SW 1271 (cell line): Measurements from ENCODE around the gene AIG1.

Experiments
- DNase-seq, 2 experiments: peaks; one replicate each; lab custom pipeline; 2025; lab: John Stamatoyannopoulos, UW

AIG1 gene

DNA sequence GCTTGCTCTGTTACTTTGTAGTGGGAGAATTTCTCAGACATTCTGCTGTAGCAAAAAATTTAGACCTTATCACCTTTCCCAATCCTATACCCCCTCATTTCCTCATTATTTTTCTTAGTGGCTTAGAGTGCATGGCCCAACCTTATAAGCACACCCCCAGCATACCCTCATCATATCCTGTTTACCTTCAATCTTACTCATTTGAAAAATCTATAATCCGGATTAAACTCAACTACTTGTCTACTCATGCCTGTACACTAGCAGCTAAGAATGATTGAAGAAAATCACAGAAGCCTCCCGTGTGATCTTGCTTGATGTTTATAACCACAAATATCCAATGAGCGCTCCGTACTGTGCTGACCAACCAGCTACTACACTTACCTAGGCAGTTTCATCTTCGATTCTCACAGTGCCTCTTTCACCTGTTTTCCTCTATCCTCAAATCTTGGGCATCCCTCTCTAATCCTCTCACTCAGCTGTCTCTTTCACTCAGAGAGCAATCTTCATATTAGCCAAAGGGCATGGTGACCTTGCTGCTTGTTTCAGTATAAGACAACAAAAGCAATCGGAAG, 36.6 kb downstream of the AIG1 start:
- DNase-seq, result no peak

GRCh38 chr6:143098054-143098671, 37.5 kb downstream of the AIG1 start:
- no peak for DNase-seq

DNA sequence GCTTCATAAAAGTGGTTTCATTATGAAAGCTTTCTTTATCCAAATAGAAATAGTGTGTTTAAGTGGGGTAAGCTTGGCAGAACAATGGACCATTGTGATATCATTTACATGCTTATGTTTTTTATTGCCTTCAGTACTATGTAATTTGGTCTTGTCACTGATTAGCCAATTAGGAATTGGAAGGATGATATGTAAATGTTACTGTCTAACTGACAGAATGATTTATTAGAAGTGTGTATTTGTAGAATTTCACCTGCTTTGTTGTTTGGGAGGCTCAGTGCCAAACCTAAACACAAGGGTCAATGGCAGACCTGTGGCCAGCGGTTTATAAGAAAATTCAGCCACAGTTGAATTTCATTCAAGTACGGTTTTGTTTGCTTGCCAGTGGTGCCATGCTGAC, 39.0 kb downstream of the AIG1 start:
- DNase-seq, result no peak

GRCh38 chr6:143100429-143100828, 39.7 kb downstream of the AIG1 start:
- DNase-seq, result no peak

DNA sequence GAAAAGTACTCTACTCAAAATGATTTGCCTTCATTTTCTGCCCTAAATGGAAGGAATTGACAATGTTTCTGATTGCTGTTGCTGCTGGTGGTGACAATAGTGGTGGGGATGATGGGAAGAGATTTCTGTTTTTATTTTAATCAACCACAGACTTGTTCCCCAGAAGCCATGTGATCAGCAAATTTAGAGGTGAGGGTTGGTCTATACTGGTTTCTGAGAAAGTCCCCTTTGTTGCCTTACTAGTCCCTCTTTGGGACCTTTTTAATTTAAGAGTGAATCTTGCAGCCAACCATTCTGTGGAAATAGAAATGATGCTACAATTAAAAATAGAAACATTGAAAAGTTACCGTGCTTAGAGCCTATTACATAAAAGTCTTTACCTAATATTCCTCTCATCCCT, 43.2 kb downstream of the AIG1 start:
- no peak for DNase-seq

GRCh38 chr6:143107440-143107839, 46.8 kb downstream of the AIG1 start:
- DNase-seq, result no peak

GRCh38 chr6:143107911-143108761, 47.4 kb downstream of the AIG1 start:
- DNase-seq, result no peak

- no peak for DNase-seq
Measured at GRCh38 chr6:143109196-143109595, 48.5 kb downstream of the AIG1 start.

- no peak for DNase-seq
Measured at GRCh38 chr6:143110572-143110971, 49.9 kb downstream of the AIG1 start.

- no peak for DNase-seq
Measured at GRCh38 chr6:143110996-143111395, 50.3 kb downstream of the AIG1 start.

- DNase-seq, result no peak
Measured at GRCh38 chr6:143111443-143111842, 50.8 kb downstream of the AIG1 start.

- DNase-seq, result no peak
Measured at GRCh38 chr6:143112084-143112768, 51.5 kb downstream of the AIG1 start.

GRCh38 chr6:143112837-143113236, 52.1 kb downstream of the AIG1 start:
- DNase-seq, result no peak

- no peak for DNase-seq
Measured at GRCh38 chr6:143115728-143116127, 55.0 kb downstream of the AIG1 start.

GRCh38 chr6:143117108-143117507, 56.4 kb downstream of the AIG1 start:
- no peak for DNase-seq

DNA sequence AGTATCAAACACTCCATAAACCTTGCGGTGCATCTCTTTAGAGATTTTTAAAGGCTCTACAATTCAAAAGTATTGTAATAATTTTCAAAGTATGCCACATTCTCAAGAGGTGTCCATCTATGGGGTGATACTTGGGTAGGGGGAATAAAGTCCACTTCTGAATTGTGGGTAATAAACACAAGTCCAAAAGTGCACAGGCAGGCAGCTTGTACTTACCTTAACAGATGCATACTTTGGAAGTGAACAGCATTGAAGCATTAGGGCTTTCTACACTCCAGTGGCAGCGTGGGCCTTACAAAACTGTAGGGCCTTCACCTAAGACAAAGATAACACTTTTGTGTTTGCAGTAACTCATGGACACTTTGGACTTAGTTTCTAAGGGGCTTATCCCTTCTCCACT, 58.6 kb downstream of the AIG1 start:
- no peak for DNase-seq

- DNase-seq, result no peak
Measured at GRCh38 chr6:143123081-143123480, 62.4 kb downstream of the AIG1 start.

DNA sequence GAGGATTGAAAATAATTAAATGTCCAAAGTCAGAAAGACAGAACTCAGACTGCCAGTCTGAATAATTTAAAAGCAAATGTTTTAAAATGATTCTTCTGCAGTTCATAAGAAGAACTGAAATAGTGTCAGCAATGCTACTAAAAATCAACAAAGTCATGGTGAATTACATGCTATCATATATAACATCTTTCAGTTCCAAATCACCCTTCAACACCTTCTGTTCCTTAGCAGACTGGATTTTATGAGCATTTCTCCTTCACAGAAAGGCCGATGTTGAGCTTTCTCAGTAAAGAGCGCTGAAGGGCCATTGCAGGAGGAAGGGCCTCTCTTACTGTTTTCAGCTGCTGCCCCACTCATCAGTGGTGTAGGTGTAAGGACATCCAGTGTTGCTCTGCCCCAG, 63.3 kb downstream of the AIG1 start:
- DNase-seq, result no peak

DNA sequence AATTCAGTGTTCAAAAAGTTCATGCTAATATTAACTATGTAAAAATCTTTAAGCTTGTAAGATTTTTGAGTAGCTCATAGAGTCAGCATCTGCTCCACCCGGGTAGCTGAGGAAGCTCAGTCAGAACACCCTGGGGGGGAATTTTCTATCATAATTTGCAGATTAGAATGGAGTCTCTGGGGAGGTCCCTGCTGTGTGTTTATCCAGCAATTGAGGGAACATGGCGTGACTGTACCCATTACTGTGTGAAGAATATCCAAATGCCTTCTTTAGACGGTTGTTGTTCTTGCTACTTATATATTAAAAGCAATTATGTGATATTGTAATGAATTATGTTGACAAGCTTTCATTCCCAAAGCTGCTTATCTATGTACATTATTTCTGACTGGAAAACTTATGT, 64.8 kb downstream of the AIG1 start:
- DNase-seq, result no peak

- DNase-seq, result no peak
Measured at GRCh38 chr6:143125864-143126573, 65.3 kb downstream of the AIG1 start.

DNA sequence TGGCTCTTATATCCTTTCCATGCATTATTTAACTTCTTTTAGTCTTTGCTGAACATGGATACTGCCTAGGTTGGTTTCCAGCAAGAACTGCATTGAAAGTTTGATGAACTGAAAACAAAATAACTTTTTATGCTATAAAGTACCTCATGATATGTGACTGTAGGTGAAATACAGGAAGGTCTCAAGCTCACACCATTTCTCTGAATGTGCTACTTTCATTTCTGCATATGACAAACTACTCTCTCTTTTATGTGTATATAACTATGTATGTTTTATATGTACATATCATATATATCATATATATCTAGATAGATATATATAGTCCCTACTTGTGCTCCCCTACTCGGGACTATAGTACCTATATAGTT, 65.9 kb downstream of the AIG1 start:
- DNase-seq, result no peak
